Measurements from ENCODE around the gene SLC15A2.

The SLC15A2 gene

GRCh38 chr3:121979246-121979645 is 85.0 kb downstream of the SLC15A2 start:
- H3K27ac ChIP-seq (ENCODE audit: low read length), result no peak overlapping the region
- no peaks in the 10 kb centered on the region for H3K36me3 ChIP-seq (ENCODE audit: control insufficient read depth, insufficient read depth, low read length)
- no peaks in the 10 kb centered on the region for H3K27me3 ChIP-seq (ENCODE audit: control insufficient read depth, insufficient read depth, low read length)

DNA sequence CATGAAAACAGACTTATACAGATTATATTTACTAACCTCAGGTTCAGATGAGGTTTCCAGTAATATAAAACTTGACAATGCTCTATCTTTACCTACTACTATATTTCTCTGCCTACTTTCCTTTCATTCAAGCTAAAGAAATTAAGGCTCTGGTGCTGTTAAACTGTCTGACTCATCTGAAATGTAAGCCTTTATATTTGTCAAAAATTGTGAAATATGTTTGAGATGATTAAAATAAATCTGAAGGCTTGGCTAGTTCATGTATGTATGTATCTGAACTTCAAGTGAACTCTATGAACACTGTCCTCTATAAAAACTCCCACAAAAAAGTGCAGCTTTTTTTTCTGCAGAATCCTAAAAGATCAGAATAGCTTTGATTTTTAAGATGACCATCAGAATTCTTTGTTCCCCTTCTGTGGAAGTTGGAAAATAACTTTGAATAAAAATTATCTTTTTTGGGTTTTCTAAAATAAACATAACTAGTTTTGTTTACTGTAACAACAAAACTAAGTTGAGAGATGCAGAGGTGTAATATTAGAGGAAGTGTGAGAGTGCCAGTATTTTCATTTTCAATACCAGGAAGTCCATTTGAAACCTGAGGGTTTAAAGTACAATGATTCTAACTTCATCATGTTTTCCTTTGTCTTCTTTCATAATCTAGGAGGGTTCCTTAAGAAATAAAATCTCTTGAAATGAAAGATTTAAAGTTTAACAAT is 85.7 kb downstream of the SLC15A2 start:
- no peaks in the 10 kb centered on the region for H3K27me3 ChIP-seq (ENCODE audit: control insufficient read depth, insufficient read depth, low read length)
- no peaks in the 10 kb centered on the region for H3K4me1 ChIP-seq (ENCODE audit: control insufficient read depth, insufficient read depth, low read length)
- H3K9me3 ChIP-seq (ENCODE audit: control insufficient read depth, insufficient read depth, low read length), result no peaks in the 10 kb centered on the region; the same call in 1 of the 2 replicates
- H3K4me3 ChIP-seq (ENCODE audit: low read length), result no peak overlapping the region
- H3K36me3 ChIP-seq (ENCODE audit: control insufficient read depth, insufficient read depth, low read length), result no peaks in the 10 kb centered on the region
- no peak for DNase-seq (ENCODE audit: low read depth, low spot score)
- H3K27ac ChIP-seq (ENCODE audit: low read length), result no peak overlapping the region

More at GRCh38 chr3:121979246-121979645, 85.0 kb downstream of the SLC15A2 start:
- Histone ChIP-seq H3K4me1 (ENCODE audit: control insufficient read depth, insufficient read depth, low read length) (no peaks in the 10 kb centered on the region), H3K4me3 (ENCODE audit: low read length) (no peak overlapping the region), H3K9me3 (ENCODE audit: control insufficient read depth, insufficient read depth, low read length) (peaks cover 1% of the 10 kb centered on the region; the same call in 1 of the 2 replicates)
- no peak for DNase-seq (ENCODE audit: low read depth, low spot score)
- WGBS (ENCODE audit: insufficient coverage, insufficient read length), result no CpG with 5 or more reads among the region's 2 CpGs

GRCh38 chr3:121980450-121980796 is 86.2 kb downstream of the SLC15A2 start:
- Histone ChIP-seq H3K27ac (ENCODE audit: low read length) (no peak overlapping the region), H3K27me3 (ENCODE audit: control insufficient read depth, insufficient read depth, low read length) (no peaks in the 10 kb centered on the region), H3K9me3 (ENCODE audit: control insufficient read depth, insufficient read depth, low read length) (no peaks in the 10 kb centered on the region), H3K4me1 (ENCODE audit: control insufficient read depth, insufficient read depth, low read length) (no peaks in the 10 kb centered on the region), H3K4me3 (ENCODE audit: low read length) (no peak overlapping the region), H3K36me3 (ENCODE audit: control insufficient read depth, insufficient read depth, low read length) (no peaks in the 10 kb centered on the region)
- WGBS (ENCODE audit: insufficient coverage, insufficient read length), result no CpG with 5 or more reads among the region's 5 CpGs
- DNase-seq (ENCODE audit: low read depth, low spot score), result no peak

- Histone ChIP-seq H3K27me3 (ENCODE audit: control insufficient read depth, insufficient read depth, low read length) (no peaks in the 10 kb centered on the region), H3K27ac (ENCODE audit: low read length) (no peak overlapping the region), H3K4me1 (ENCODE audit: control insufficient read depth, insufficient read depth, low read length) (no peaks in the 10 kb centered on the region), H3K36me3 (ENCODE audit: control insufficient read depth, insufficient read depth, low read length) (no peaks in the 10 kb centered on the region), H3K4me3 (ENCODE audit: low read length) (no peak overlapping the region), H3K9me3 (ENCODE audit: control insufficient read depth, insufficient read depth, low read length) (no peaks in the 10 kb centered on the region)
- WGBS (ENCODE audit: insufficient coverage, insufficient read length), result no CpG with 5 or more reads among the region's 2 CpGs
- no peak for DNase-seq (ENCODE audit: low read depth, low spot score)
Measured at GRCh38 chr3:121981473-121981872, 87.3 kb downstream of the SLC15A2 start.

DNA sequence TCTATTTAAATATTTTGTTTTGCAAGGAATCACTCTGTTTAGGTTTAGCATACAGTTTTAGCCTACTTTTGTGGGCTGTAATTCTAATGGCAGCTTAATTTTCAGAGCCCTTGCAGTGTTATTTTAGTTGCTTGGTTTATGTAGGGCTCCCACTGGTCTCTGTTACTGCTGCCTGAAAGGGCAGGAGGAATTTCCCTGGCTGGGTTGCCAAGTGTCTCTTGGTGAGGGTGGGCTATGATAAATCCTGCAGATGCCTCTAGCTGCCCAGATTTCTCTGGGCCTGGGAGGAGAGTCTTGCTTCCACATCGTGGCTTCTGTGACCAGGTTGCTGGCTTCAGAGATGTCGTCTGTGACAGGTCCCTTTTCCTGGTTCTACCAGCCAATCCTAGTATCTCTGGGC is 91.6 kb downstream of the SLC15A2 start:
- H3K4me3 ChIP-seq (ENCODE audit: low read length), result no peak overlapping the region
- no peak overlapping the region for H3K27ac ChIP-seq (ENCODE audit: low read length)
- no peak for DNase-seq (ENCODE audit: low read depth, low spot score)
- H3K27me3 ChIP-seq (ENCODE audit: control insufficient read depth, insufficient read depth, low read length), result no peaks in the 10 kb centered on the region
- no peaks in the 10 kb centered on the region for H3K9me3 ChIP-seq (ENCODE audit: control insufficient read depth, insufficient read depth, low read length)
- no peaks in the 10 kb centered on the region for H3K4me1 ChIP-seq (ENCODE audit: control insufficient read depth, insufficient read depth, low read length)
- H3K36me3 ChIP-seq (ENCODE audit: control insufficient read depth, insufficient read depth, low read length), result no peaks in the 10 kb centered on the region
- WGBS (ENCODE audit: insufficient coverage, insufficient read length), result no CpG with 5 or more reads among the region's 2 CpGs

DNA sequence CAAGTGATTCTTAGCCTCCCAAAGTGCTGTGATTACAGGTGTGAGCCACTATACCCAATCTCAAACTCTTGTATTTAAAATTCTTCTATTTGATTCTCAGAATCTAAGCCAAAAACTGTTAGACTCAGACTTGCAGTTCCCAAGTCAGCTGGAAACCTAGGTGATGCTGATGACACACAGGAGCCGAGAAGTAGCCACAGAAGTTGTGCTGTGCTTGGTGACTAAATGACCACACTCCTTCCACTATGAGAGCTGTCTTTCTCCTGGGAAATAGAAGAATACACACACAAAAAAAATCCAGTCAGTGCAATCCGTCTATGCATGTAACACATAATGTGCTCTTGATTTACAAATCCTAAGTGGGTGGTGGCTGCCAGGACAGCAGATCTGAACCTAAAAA is 93.9 kb downstream of the SLC15A2 start:
- no peaks in the 10 kb centered on the region for H3K27me3 ChIP-seq (ENCODE audit: control insufficient read depth, insufficient read depth, low read length)
- no peaks in the 10 kb centered on the region for H3K4me1 ChIP-seq (ENCODE audit: control insufficient read depth, insufficient read depth, low read length)
- no peak overlapping the region for H3K4me3 ChIP-seq (ENCODE audit: low read length)
- WGBS (ENCODE audit: insufficient coverage, insufficient read length), result no CpG with 5 or more reads among the region's 2 CpGs
- H3K27ac ChIP-seq (ENCODE audit: low read length), result no peak overlapping the region
- no peaks in the 10 kb centered on the region for H3K9me3 ChIP-seq (ENCODE audit: control insufficient read depth, insufficient read depth, low read length)
- no peaks in the 10 kb centered on the region for H3K36me3 ChIP-seq (ENCODE audit: control insufficient read depth, insufficient read depth, low read length)
- no peak for DNase-seq (ENCODE audit: low read depth, low spot score)

DNA sequence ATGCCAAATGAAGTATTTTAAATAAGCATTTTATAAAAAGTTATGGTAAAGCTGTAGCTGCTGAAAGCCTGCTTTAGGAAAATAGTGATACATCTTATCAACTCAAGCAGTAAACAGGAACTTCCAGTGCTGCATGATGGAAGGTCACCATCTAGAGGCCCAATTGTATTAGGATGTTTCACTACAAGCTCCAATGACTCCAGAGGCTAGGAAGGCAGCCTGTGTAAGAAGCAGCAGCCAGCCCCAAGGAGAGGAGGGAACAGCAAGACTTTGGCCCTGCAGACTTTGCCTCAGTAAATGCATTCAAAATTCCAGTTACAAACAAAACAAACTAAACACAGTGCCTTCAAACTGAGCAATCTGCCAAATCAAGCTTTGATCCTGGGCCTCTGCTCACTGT is 95.7 kb downstream of the SLC15A2 start:
- Histone ChIP-seq H3K4me3 (ENCODE audit: low read length) (no peak overlapping the region), H3K9me3 (ENCODE audit: control insufficient read depth, insufficient read depth, low read length) (no peaks in the 10 kb centered on the region), H3K36me3 (ENCODE audit: control insufficient read depth, insufficient read depth, low read length) (no peaks in the 10 kb centered on the region), H3K27me3 (ENCODE audit: control insufficient read depth, insufficient read depth, low read length) (no peaks in the 10 kb centered on the region), H3K27ac (ENCODE audit: low read length) (no peak overlapping the region), H3K4me1 (ENCODE audit: control insufficient read depth, insufficient read depth, low read length) (no peaks in the 10 kb centered on the region)
- DNase-seq (ENCODE audit: low read depth, low spot score), result no peak

GRCh38 chr3:121992601-121993560 is 98.7 kb downstream of the SLC15A2 start:
- Histone ChIP-seq H3K27ac (ENCODE audit: low read length) (no peak overlapping the region), H3K9me3 (ENCODE audit: control insufficient read depth, insufficient read depth, low read length) (no peaks in the 10 kb centered on the region), H3K27me3 (ENCODE audit: control insufficient read depth, insufficient read depth, low read length) (no peaks in the 10 kb centered on the region), H3K4me1 (ENCODE audit: control insufficient read depth, insufficient read depth, low read length) (no peaks in the 10 kb centered on the region), H3K36me3 (ENCODE audit: control insufficient read depth, insufficient read depth, low read length) (no peaks in the 10 kb centered on the region), H3K4me3 (ENCODE audit: low read length) (no peak overlapping the region)
- DNase-seq (ENCODE audit: low read depth, low spot score), result no peak
- WGBS (ENCODE audit: insufficient coverage, insufficient read length), result no CpG with 5 or more reads among the region's 31 CpGs

Data from iPS DF 6.9 (cell line).